ENCODE results near the gene PPIL6.
A peak's percentile ranks its signal among the peaks of the same experiment; 100 is the strongest.
"Not testable (repeated sequence)": the region's sequence is repeated elsewhere in the genome, so short reads cannot be mapped to it uniquely, and the experiment has no call there.

The PPIL6 gene

GRCh38 chr6:109466212-109466923 lies 25.9 kb upstream of the PPIL6 start:
- DNase-seq (ENCODE audit: low read depth): no peak

GRCh38 chr6:109465772-109466171 lies 25.3 kb upstream of the PPIL6 start:
- no peak for DNase-seq (ENCODE audit: low read depth)

GRCh38 chr6:109461733-109462526 lies 21.5 kb upstream of the PPIL6 start:
- no peak for DNase-seq (ENCODE audit: low read depth)

- not testable (repeated sequence) for DNase-seq (ENCODE audit: low read depth)
Measured at GRCh38 chr6:109461205-109461604, 20.8 kb upstream of the PPIL6 start.

- no peak for DNase-seq (ENCODE audit: low read depth)
Measured at GRCh38 chr6:109460161-109460829, 19.9 kb upstream of the PPIL6 start.

- DNase-seq (ENCODE audit: low read depth): no peak
Measured at GRCh38 chr6:109458774-109459531, 18.5 kb upstream of the PPIL6 start.

GRCh38 chr6:109457562-109457996 lies 17.2 kb upstream of the PPIL6 start:
- DNase-seq (ENCODE audit: low read depth): no peak

GRCh38 chr6:109456710-109457561 lies 16.5 kb upstream of the PPIL6 start:
- peak; percentile 40 for DNase-seq (ENCODE audit: low read depth)

- no peak for DNase-seq (ENCODE audit: low read depth)
Measured at GRCh38 chr6:109456111-109456583, 15.7 kb upstream of the PPIL6 start.

- DNase-seq (ENCODE audit: low read depth): peak; percentile 26
Measured at GRCh38 chr6:109455437-109456110, 15.1 kb upstream of the PPIL6 start, which contains the start of gene MICAL1. MICAL1 (minus strand) TSS chr6:109455772; CDS start chr6:109454196, 1,576 bp downstream.

- DNase-seq (ENCODE audit: low read depth): no peak
Measured at GRCh38 chr6:109454496-109455436, 14.3 kb upstream of the PPIL6 start.

- DNase-seq (ENCODE audit: low read depth): peak; percentile 41
Measured at GRCh38 chr6:109453594-109454495, 13.4 kb upstream of the PPIL6 start.

GRCh38 chr6:109453156-109453555 lies 12.7 kb upstream of the PPIL6 start:
- no peak for DNase-seq (ENCODE audit: low read depth)

GRCh38 chr6:109452181-109452580 lies 11.8 kb upstream of the PPIL6 start:
- no peak for DNase-seq (ENCODE audit: low read depth)

GRCh38 chr6:109451376-109451775 lies 10.9 kb upstream of the PPIL6 start:
- DNase-seq (ENCODE audit: low read depth): no peak

- DNase-seq (ENCODE audit: low read depth): no peak
Measured at GRCh38 chr6:109450801-109451200, 10.4 kb upstream of the PPIL6 start.

- DNase-seq (ENCODE audit: low read depth): no peak
Measured at GRCh38 chr6:109449795-109450673, 9.6 kb upstream of the PPIL6 start.

All from fibroblast of the conjunctiva (primary cell).